H1 (cell line): ENCODE measurements around the gene SETD1B.

ENCODE experiments used
- EP300 ChIP-seq, 2 experiments: IDR thresholded peaks; 1 replicate in 1 of 2; 2 replicates in 1 of 2; pipeline ENCODE4 v1.6.1; 2011 to 2012; ENCODE audit warnings: low read depth in 2 of 2, low read length in 2 of 2, mild to moderate bottlenecking in 2 of 2, borderline replicate concordance in 1 of 2, inconsistent platforms in 1 of 2, moderate library complexity in 1 of 2
- GABPA ChIP-seq: IDR thresholded peaks from 2 replicates; pipeline ENCODE4 v1.6.1; 2011; ENCODE audit warnings: mild to moderate bottlenecking, low read length, moderate library complexity, borderline replicate concordance; ENCODE audit not compliant: insufficient read depth
- POLR2AphosphoS5 ChIP-seq: IDR thresholded peaks from 2 replicates; pipeline ENCODE4 v1.6.1; 2011; ENCODE audit warnings: low read depth, low read length
- TF ChIP-seq, protein P1 (sequence below), 3 experiments: IDR thresholded peaks; 1 replicate in 2 of 3; 2 replicates in 1 of 3; pipeline versions ENCODE4 v1.5.1 to v1.6.1; 2011; ENCODE audit warnings: low read length in 3 of 3, mild to moderate bottlenecking in 3 of 3, inconsistent platforms in 2 of 3, low read depth in 1 of 3, moderate library complexity in 1 of 3; ENCODE audit not compliant: insufficient read depth in 1 of 3; ENCODE audit errors: control extremely low read depth in 1 of 3

DNA sequence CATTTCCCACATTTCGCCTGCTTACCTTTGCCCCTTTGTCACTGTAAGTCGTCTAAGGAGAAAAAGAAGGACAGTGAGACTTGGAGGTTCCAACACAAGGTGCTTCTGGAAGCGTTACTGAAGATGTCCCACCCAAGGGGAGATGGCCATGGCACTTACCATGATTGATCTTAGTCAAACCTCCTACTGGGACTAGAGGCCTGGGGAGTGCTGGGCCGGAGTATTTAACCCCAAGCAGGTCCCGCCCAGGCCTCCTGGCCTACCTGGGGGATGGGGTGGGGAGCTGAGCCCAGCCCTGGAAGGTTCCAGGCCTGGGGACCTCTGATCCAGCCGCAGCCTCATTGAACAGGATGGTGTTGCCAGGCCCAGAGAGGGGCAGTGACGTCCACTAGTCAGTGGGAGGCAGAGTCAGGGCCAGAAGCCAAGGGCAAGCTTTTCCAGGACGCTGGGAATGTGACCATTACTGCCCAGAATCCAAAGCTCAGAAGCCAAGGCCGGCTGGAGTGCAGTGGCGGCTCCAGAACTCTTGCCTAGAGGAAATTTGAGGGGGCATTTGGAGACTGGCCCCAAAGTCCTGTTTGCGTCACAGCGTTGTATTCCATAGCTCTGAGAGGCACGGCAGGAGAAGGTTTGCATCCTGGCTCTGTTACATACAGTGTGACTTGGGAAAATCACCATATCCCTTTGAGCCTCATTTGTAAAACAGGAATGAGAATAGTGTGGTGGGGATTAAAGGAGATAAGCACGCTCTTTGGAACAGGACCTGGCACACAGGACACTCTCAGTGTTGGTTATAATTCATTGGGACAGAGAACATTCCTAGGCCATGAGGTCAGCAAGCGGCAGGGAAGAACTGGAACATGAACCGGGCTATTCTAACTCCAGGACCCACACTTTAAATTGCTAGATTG is 55.1 kb downstream of the SETD1B start, which contains the start of gene HPD:
- TF ChIP-seq POLR2AphosphoS5: no peak
- no peak for TF ChIP-seq GABPA
- TF ChIP-seq, protein P1, sequence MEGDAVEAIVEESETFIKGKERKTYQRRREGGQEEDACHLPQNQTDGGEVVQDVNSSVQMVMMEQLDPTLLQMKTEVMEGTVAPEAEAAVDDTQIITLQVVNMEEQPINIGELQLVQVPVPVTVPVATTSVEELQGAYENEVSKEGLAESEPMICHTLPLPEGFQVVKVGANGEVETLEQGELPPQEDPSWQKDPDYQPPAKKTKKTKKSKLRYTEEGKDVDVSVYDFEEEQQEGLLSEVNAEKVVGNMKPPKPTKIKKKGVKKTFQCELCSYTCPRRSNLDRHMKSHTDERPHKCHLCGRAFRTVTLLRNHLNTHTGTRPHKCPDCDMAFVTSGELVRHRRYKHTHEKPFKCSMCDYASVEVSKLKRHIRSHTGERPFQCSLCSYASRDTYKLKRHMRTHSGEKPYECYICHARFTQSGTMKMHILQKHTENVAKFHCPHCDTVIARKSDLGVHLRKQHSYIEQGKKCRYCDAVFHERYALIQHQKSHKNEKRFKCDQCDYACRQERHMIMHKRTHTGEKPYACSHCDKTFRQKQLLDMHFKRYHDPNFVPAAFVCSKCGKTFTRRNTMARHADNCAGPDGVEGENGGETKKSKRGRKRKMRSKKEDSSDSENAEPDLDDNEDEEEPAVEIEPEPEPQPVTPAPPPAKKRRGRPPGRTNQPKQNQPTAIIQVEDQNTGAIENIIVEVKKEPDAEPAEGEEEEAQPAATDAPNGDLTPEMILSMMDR (IDR thresholded peaks at IDR 0.05; ENCODE audit: control extremely low read depth in 1 of 3, insufficient read depth in 1 of 3, low read depth in 1 of 3, low read length in 3 of 3): no peak
- no peak for TF ChIP-seq EP300 (IDR thresholded peaks at IDR 0.05; ENCODE audit: borderline replicate concordance in 1 of 2, low read depth in 2 of 2, low read length in 2 of 2)
